Astrocyte (in vitro differentiated cells and primary cell): ENCODE results near the gene FPGS. TPM values are rescaled to one million over a fixed set of nuclear protein-coding genes. Genes with fewer than 3 reads are reported as not detected.

ENCODE experiments used
- DNase-seq: peaks from one replicate; pipeline ENCODE4 v3.0.0-alpha.2; 2010; ENCODE audit warnings: low read depth
- FAIRE-seq: peaks from 2 replicates; lab custom pipeline; 2011; peaks lifted over from hg19 to GRCh38; lab: Jason Lieb, UNC
- H2AFZ ChIP-seq: 2 replicates; pipeline ENCODE4 v1.6.0; 2012; ENCODE audit warnings: low read depth, low read length, inconsistent platforms
- H3K27ac ChIP-seq: 2 replicates; pipeline ENCODE4 v1.5.1; 2011; ENCODE audit warnings: low read depth, low read length, inconsistent platforms
- H3K27me3 ChIP-seq: 2 replicates; pipeline ENCODE4 v1.6.0; 2011; ENCODE audit warnings: low read length, inconsistent platforms; ENCODE audit not compliant: insufficient read depth
- H3K36me3 ChIP-seq: 2 replicates; pipeline ENCODE4 v1.5.1; 2011; ENCODE audit warnings: low read length, inconsistent platforms; ENCODE audit not compliant: insufficient read depth
- H3K4me1 ChIP-seq: 2 replicates; pipeline ENCODE4 v1.5.1; 2011; ENCODE audit warnings: low read length, inconsistent platforms; ENCODE audit not compliant: insufficient read depth
- H3K4me2 ChIP-seq: 2 replicates; pipeline ENCODE4 v1.6.0; 2012; ENCODE audit warnings: low read length, inconsistent platforms
- H3K4me3 ChIP-seq: 2 replicates; pipeline ENCODE4 v1.5.1; 2011; ENCODE audit warnings: low read depth, mild to moderate bottlenecking, low read length, inconsistent platforms; ENCODE audit not compliant: insufficient read depth
- H3K79me2 ChIP-seq: 2 replicates; pipeline ENCODE4 v1.6.0; 2012; ENCODE audit warnings: mild to moderate bottlenecking, low read length, inconsistent platforms; ENCODE audit not compliant: insufficient read depth
- H3K9ac ChIP-seq: 2 replicates; pipeline ENCODE4 v1.6.0; 2012; ENCODE audit warnings: mild to moderate bottlenecking, low read length, inconsistent platforms
- H3K9me3 ChIP-seq: 2 replicates; pipeline ENCODE4 v1.5.1; 2012; ENCODE audit warnings: low read depth, mild to moderate bottlenecking, low read length, inconsistent platforms; ENCODE audit not compliant: insufficient read depth
- H4K20me1 ChIP-seq: 2 replicates; pipeline ENCODE4 v1.6.0; 2012; ENCODE audit warnings: low read length, inconsistent platforms; ENCODE audit not compliant: insufficient read depth
- H3K27ac Mint-ChIP-seq: one replicate; pipeline ENCODE4 v1.8.0; 2021; ENCODE audit warnings: mild to moderate bottlenecking, mixed read lengths; ENCODE audit not compliant: unreplicated experiment
- H3K27me3 Mint-ChIP-seq: one replicate; pipeline ENCODE4 v1.8.0; 2021; ENCODE audit warnings: low read depth, mixed read lengths; ENCODE audit not compliant: unreplicated experiment
- H3K36me3 Mint-ChIP-seq: one replicate; pipeline ENCODE4 v1.8.0; 2021; ENCODE audit warnings: low read depth, mixed read lengths; ENCODE audit not compliant: unreplicated experiment
- H3K4me1 Mint-ChIP-seq: one replicate; pipeline ENCODE4 v1.8.0; 2021; ENCODE audit warnings: low read depth, mixed read lengths; ENCODE audit not compliant: unreplicated experiment
- H3K4me3 Mint-ChIP-seq: one replicate; pipeline ENCODE4 v1.8.0; 2021; ENCODE audit warnings: mild to moderate bottlenecking, moderate library complexity, mixed read lengths; ENCODE audit not compliant: unreplicated experiment
- H3K9me3 Mint-ChIP-seq: one replicate; pipeline ENCODE4 v1.8.0; 2021; ENCODE audit warnings: mild to moderate bottlenecking, mixed read lengths; ENCODE audit not compliant: unreplicated experiment
- EZH2 ChIP-seq: IDR thresholded peaks from 2 replicates; pipeline ENCODE4 v1.6.1; 2012; ENCODE audit warnings: mild to moderate bottlenecking, low read length, inconsistent platforms; ENCODE audit not compliant: insufficient read depth
- total RNA-seq: library from RNA; stranded (reverse); gene quantifications from 2 replicates; pipeline ENCODE4 v1.2.1, GENCODE V29; 2021
- TF ChIP-seq, protein P1 (sequence below): IDR thresholded peaks from 2 replicates; pipeline ENCODE4 v1.5.1; 2011; ENCODE audit warnings: low read depth, mild to moderate bottlenecking, inconsistent platforms, low read length, moderate library complexity; ENCODE audit not compliant: insufficient read depth

Gene FPGS
- total RNA-seq, 1 donor from 2014 or later = 49.4 TPM

DNA sequence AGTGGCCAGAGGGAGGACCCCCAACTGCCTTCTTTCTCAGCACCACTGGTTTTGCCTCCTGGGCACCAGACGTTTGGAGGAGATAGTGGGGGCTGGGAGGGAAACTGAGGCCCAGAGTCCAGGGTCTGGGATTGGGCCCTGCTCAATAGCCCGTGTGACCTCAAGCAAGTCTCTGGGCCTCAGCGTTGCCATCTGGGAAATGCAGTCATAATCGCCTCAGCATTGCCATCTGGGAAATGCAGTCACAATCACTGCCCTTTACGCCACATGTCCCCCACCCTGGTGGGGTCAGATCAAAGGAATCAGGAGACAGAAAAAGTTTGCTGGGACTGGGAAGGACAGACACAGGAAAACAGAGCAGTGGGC is 25.8 kb upstream of the FPGS start:
- FAIRE-seq = no peak
- H3K9me3 ChIP-seq = no peaks in the 10 kb centered on the region
- H3K4me1 Mint-ChIP-seq = no peaks in the 10 kb centered on the region

DNA sequence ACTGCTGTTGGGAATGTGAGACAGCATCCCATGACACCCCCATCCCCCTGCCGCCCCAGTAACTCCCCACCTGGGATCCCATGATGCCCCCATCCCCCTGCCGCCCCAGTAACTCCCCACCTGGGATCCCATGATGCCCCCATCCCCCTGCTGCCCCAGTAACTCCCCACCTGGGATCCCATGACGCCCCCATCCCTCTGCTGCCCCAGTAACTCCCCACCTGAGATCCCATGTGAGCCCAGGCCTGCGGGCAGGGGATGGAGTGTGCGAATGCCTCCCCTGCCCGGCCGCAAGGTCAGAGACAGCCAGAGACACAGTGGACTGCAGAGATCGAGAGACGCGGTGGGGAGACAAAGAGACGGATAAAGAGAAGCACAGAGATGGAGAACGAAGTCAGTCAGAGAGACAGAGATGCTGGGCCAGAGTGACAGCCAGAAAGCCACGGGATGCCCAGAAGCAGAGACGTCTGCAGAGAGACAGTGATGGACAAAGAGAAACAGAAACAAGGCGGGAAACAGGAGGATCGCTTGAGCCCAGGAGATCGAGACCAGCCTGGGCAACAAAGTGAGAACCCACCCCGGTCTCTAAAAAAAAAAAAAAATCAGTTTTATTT is 25.2 kb upstream of the FPGS start:
- Mint-ChIP-seq H3K36me3 (no peaks in the 10 kb centered on the region), H3K27ac (no peak overlapping the region), H3K27me3 (peaks cover 7% of the 10 kb centered on the region), H3K9me3 (no peaks in the 10 kb centered on the region), H3K4me1 (no peaks in the 10 kb centered on the region), H3K4me3 (no peak overlapping the region)
- Histone ChIP-seq H4K20me1 (no peaks in the 10 kb centered on the region), H3K4me2 (no peak overlapping the region), H3K9me3 (no peaks in the 10 kb centered on the region), H2AFZ (no peak overlapping the region), H3K9ac (no peak overlapping the region), H3K27ac (no peak overlapping the region), H3K36me3 (no peaks in the 10 kb centered on the region), H3K27me3 (no peaks in the 10 kb centered on the region), H3K4me3 (no peak overlapping the region), H3K79me2 (no peaks in the 10 kb centered on the region), H3K4me1 (no peaks in the 10 kb centered on the region)
- DNase-seq = no peak
- no peak for FAIRE-seq
- no peak for TF ChIP-seq EZH2
- TF ChIP-seq, protein P1, sequence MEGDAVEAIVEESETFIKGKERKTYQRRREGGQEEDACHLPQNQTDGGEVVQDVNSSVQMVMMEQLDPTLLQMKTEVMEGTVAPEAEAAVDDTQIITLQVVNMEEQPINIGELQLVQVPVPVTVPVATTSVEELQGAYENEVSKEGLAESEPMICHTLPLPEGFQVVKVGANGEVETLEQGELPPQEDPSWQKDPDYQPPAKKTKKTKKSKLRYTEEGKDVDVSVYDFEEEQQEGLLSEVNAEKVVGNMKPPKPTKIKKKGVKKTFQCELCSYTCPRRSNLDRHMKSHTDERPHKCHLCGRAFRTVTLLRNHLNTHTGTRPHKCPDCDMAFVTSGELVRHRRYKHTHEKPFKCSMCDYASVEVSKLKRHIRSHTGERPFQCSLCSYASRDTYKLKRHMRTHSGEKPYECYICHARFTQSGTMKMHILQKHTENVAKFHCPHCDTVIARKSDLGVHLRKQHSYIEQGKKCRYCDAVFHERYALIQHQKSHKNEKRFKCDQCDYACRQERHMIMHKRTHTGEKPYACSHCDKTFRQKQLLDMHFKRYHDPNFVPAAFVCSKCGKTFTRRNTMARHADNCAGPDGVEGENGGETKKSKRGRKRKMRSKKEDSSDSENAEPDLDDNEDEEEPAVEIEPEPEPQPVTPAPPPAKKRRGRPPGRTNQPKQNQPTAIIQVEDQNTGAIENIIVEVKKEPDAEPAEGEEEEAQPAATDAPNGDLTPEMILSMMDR = no peak

More for the DNA sequence above, 25.8 kb upstream of the FPGS start:
- H3K9ac ChIP-seq = no peak overlapping the region
- H2AFZ ChIP-seq = no peak overlapping the region
- H3K27me3 ChIP-seq = no peaks in the 10 kb centered on the region
- no peak overlapping the region for H3K27ac ChIP-seq
- H3K27me3 Mint-ChIP-seq = peaks cover 6% of the 10 kb centered on the region
- H3K9me3 Mint-ChIP-seq = no peaks in the 10 kb centered on the region
- no peak overlapping the region for H3K4me3 ChIP-seq
- H3K36me3 Mint-ChIP-seq = no peaks in the 10 kb centered on the region
- no peak for DNase-seq
- H3K4me2 ChIP-seq = no peak overlapping the region
- TF ChIP-seq, protein P1 = no peak
- H3K27ac Mint-ChIP-seq = no peak overlapping the region
- H3K4me3 Mint-ChIP-seq = no peak overlapping the region
- no peaks in the 10 kb centered on the region for H3K36me3 ChIP-seq
- H3K4me1 ChIP-seq = no peaks in the 10 kb centered on the region
- no peaks in the 10 kb centered on the region for H3K79me2 ChIP-seq
- no peaks in the 10 kb centered on the region for H4K20me1 ChIP-seq

- Mint-ChIP-seq H3K4me1 (no peaks in the 10 kb centered on the region), H3K27ac (no peak within 1 kb of the TSS), H3K36me3 (no peaks in the 10 kb centered on the region), H3K9me3 (no peaks in the 10 kb centered on the region), H3K4me3 (no peak within 1 kb of the TSS), H3K27me3 (peaks cover 9% of the 10 kb centered on the region)
- no peak for TF ChIP-seq EZH2
- TF ChIP-seq, protein P1 = no peak
- Histone ChIP-seq H3K4me1 (no peaks in the 10 kb centered on the region), H3K9ac (no peak within 1 kb of the TSS), H3K36me3 (no peaks in the 10 kb centered on the region), H3K4me2 (no peak within 1 kb of the TSS), H4K20me1 (no peaks in the 10 kb centered on the region), H2AFZ (no peak within 1 kb of the TSS), H3K9me3 (no peaks in the 10 kb centered on the region), H3K4me3 (no peak within 1 kb of the TSS), H3K27ac (no peak within 1 kb of the TSS), H3K79me2 (no peaks in the 10 kb centered on the region), H3K27me3 (no peaks in the 10 kb centered on the region)
- DNase-seq (no peak), FAIRE-seq (no peak)
Observed at GRCh38 chr9:127778280-127779135, 24.2 kb upstream of the FPGS start, which contains the start of gene SH2D3C. SH2D3C (minus strand) TSS chr9:127778666; CDS start chr9:127778627, 39 bp downstream.
